WTC11 (cell line): ENCODE data around the gene MARCHF10.

Source experiments
- CREB1 ChIP-seq: sonication (generic); formaldehyde crosslinking; IDR thresholded peaks from 2 replicates; pipeline ENCODE4 v1.8.0; 2023; ENCODE audit warnings: mild to moderate bottlenecking, missing genetic modification reagents
- CTCF ChIP-seq: fragments of 200-600 bp; IDR thresholded peaks from 2 replicates; pipeline ENCODE4 v1.8.0; 2022; ENCODE audit warnings: antibody characterized with exemption
- KAT7 ChIP-seq: sonication (generic); formaldehyde crosslinking; IDR thresholded peaks from 2 replicates; pipeline ENCODE4 v1.8.1; 2023; ENCODE audit warnings: missing genetic modification reagents, mild to moderate bottlenecking, borderline replicate concordance
- MAX ChIP-seq: sonication (generic); formaldehyde crosslinking; IDR thresholded peaks from 2 replicates; pipeline ENCODE4 v1.8.0; 2022; ENCODE audit warnings: mild to moderate bottlenecking, missing genetic modification reagents
- NFE2L1 ChIP-seq: sonication (generic); formaldehyde crosslinking; IDR thresholded peaks from 2 replicates; pipeline ENCODE4 v1.8.1; 2023; ENCODE audit warnings: missing genetic modification reagents
- RELA ChIP-seq: sonication (generic); formaldehyde crosslinking; IDR thresholded peaks from 2 replicates; pipeline ENCODE4 v1.8.1; 2022; ENCODE audit warnings: missing genetic modification reagents, mild to moderate bottlenecking, borderline replicate concordance
- STAT6 ChIP-seq: sonication (generic); formaldehyde crosslinking; conservative IDR thresholded peaks from 2 replicates; pipeline ENCODE4 v1.8.1; 2023; ENCODE audit warnings: mild to moderate bottlenecking, low read depth, missing genetic modification reagents, moderate library complexity
- USF1 ChIP-seq: sonication (generic); formaldehyde crosslinking; IDR thresholded peaks from 2 replicates; pipeline ENCODE4 v1.8.0; 2022; ENCODE audit warnings: mild to moderate bottlenecking, missing genetic modification reagents
- ZNF423 ChIP-seq: fragments of 250-450 bp; sonication (Bioruptor Pico); IDR thresholded peaks from 2 replicates; pipeline ENCODE4 v2.1.2; 2022; ENCODE audit warnings: mild to moderate bottlenecking, moderate library complexity
- ZNF425 ChIP-seq: fragments of 250-450 bp; sonication (Bioruptor Pico); conservative IDR thresholded peaks from 2 replicates; pipeline ENCODE4 v1.9.0; 2021; ENCODE audit warnings: mild to moderate bottlenecking

- TF ChIP-seq CREB1 (CRISPR knock-in tag) (no peak), CTCF (no peak), USF1 (no peak), ZNF425 (CRISPR knock-in tag) (no peak), NFE2L1 (CRISPR knock-in tag) (no peak), RELA (no peak), MAX (CRISPR knock-in tag) (no peak), KAT7 (no peak), STAT6 (CRISPR knock-in tag) (no peak), ZNF423 (CRISPR knock-in tag) (no peak)
These were observed 143.6 kb downstream of the MARCHF10 start for GRCh38 chr17:62664336-62665120.
